Ascending aorta (tissue), 2 donors: ENCODE data around the gene TSPAN18. TPM values are rescaled to one million over a fixed set of nuclear protein-coding genes. Genes with fewer than 3 reads are reported as not detected.

Experiments used
- DNase-seq, 2 donors: peaks; one replicate each; pipeline ENCODE4 v3.0.0-alpha.2; 2019; ENCODE audit warnings: low spot score in 2 of 2
- H3K27ac ChIP-seq, 2 donors: fragments of 200-600 bp; sonication (generic); one replicate each; pipeline ENCODE4 v1.5.1; 2016 to 2017; ENCODE audit warnings: mild to moderate bottlenecking in 1 of 2
- H3K27me3 ChIP-seq: fragments of 200-600 bp; sonication (generic); one replicate; pipeline ENCODE4 v1.5.1; 2017
- H3K36me3 ChIP-seq, 2 donors: fragments of 200-600 bp; sonication (generic); one replicate each; pipeline ENCODE4 v1.5.1; 2016
- H3K4me1 ChIP-seq, 2 donors: fragments of 200-600 bp; sonication (generic); one replicate each; pipeline ENCODE4 v1.5.1; 2016 to 2017; ENCODE audit warnings: mild to moderate bottlenecking in 1 of 2
- H3K4me3 ChIP-seq, 2 donors: fragments of 200-600 bp; sonication (generic); one replicate each; pipeline ENCODE4 v1.5.1; 2016 to 2017; ENCODE audit warnings: mild to moderate bottlenecking in 1 of 2
- H3K9me3 ChIP-seq, 2 donors: fragments of 200-600 bp; sonication (generic); one replicate each; pipeline ENCODE4 v1.5.1; 2016
- intact Hi-C: fragments of 100-400 bp; cut with DNase I; formaldehyde crosslinking; loops from one replicate; pipeline ENCODE4 v1.15.1; 2023
- total RNA-seq: library from RNA; depleted of rRNA; stranded (reverse); fragments of >200 nt; gene quantifications from one replicate; pipeline ENCODE4 v1.1.0, GENCODE V29; 2016
- TF ChIP-seq, protein P1 (sequence below), 3 experiments: fragments of 200-600 bp in 2 of 3; fragments of 450-650 bp in 1 of 3; sonication (generic) in 2 of 3; IDR thresholded peaks; one replicate each; pipeline ENCODE4 v1.5.1; 2016 to 2019; ENCODE audit warnings: antibody characterized with exemption in 3 of 3, mild to moderate bottlenecking in 1 of 3, moderate library complexity in 1 of 3

Gene TSPAN18
- total RNA-seq, 1 donor from 2014 or later: 21.3 TPM

- Histone ChIP-seq H3K4me1 (no peaks in the 10 kb centered on the region), H3K36me3 (no peaks in the 10 kb centered on the region), H3K9me3 (no peaks in the 10 kb centered on the region), H3K4me3 (no peak overlapping the region), H3K27me3 (no peaks in the 10 kb centered on the region), H3K27ac (no peak overlapping the region)
- TF ChIP-seq, protein P1, sequence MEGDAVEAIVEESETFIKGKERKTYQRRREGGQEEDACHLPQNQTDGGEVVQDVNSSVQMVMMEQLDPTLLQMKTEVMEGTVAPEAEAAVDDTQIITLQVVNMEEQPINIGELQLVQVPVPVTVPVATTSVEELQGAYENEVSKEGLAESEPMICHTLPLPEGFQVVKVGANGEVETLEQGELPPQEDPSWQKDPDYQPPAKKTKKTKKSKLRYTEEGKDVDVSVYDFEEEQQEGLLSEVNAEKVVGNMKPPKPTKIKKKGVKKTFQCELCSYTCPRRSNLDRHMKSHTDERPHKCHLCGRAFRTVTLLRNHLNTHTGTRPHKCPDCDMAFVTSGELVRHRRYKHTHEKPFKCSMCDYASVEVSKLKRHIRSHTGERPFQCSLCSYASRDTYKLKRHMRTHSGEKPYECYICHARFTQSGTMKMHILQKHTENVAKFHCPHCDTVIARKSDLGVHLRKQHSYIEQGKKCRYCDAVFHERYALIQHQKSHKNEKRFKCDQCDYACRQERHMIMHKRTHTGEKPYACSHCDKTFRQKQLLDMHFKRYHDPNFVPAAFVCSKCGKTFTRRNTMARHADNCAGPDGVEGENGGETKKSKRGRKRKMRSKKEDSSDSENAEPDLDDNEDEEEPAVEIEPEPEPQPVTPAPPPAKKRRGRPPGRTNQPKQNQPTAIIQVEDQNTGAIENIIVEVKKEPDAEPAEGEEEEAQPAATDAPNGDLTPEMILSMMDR (IDR thresholded peaks at IDR 0.05): no peak
- no peak for DNase-seq
- intact Hi-C loops: no loop called here
These were observed 89.2 kb downstream of the TSPAN18 start for GRCh38 chr11:44815917-44816456.

GRCh38 chr11:44816761-44817160 lies 90.0 kb downstream of the TSPAN18 start:
- DNase-seq: no peak
- TF ChIP-seq, protein P1 (IDR thresholded peaks at IDR 0.05): no peak
- H3K27ac ChIP-seq: no peak overlapping the region
- H3K36me3 ChIP-seq: no peaks in the 10 kb centered on the region
- H3K27me3 ChIP-seq: no peaks in the 10 kb centered on the region
- H3K4me1 ChIP-seq: no peaks in the 10 kb centered on the region
- H3K4me3 ChIP-seq: no peak overlapping the region
- no peaks in the 10 kb centered on the region for H3K9me3 ChIP-seq
- intact Hi-C loops: no loop called here

DNA sequence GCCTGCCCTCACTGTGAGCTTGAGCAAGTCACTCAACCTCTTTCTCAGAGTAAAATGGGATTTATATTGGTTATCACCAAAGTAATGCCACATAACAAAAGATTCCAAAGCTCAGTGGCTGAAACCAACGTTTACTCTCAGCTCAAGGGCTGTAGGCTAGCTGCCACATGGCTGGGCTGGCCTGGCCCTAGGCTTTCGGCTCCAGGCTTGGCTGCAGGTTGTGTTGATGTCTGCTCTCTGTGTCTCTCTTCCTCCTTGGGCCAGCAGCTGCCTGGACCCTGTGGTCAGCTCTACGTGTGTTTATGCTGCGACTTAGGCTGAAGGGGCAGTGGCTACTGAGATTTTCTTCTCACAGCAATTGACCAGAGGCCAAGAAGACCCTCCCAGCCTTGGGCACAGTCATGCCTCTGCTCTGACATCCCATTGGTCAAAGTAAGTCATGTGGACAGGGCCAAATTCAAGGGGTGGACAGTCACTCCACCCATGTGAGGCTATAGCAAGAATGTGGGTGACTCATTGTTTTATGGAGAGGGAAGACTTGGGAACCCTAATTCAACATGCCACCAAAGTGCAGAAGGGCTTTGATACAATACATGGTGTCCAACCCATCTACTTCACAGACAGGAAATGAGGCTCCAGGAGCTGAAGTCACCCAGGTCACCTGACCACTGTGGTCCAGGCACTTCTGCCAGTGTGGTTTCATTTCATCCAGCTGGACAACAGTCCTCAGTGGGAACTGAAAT lies 90.6 kb downstream of the TSPAN18 start:
- TF ChIP-seq, protein P1 (IDR thresholded peaks at IDR 0.05): no peak
- H3K36me3 ChIP-seq: no peaks in the 10 kb centered on the region
- DNase-seq: no peak
- intact Hi-C loops: no loop called here
- H3K27ac ChIP-seq: no peak overlapping the region
- H3K27me3 ChIP-seq: no peaks in the 10 kb centered on the region
- H3K4me3 ChIP-seq: no peak overlapping the region
- H3K9me3 ChIP-seq: no peaks in the 10 kb centered on the region
- no peaks in the 10 kb centered on the region for H3K4me1 ChIP-seq

GRCh38 chr11:44818110-44818509 lies 91.3 kb downstream of the TSPAN18 start:
- H3K27ac ChIP-seq: no peak overlapping the region
- no peaks in the 10 kb centered on the region for H3K27me3 ChIP-seq
- DNase-seq: no peak
- TF ChIP-seq, protein P1 (IDR thresholded peaks at IDR 0.05): no peak
- no peaks in the 10 kb centered on the region for H3K36me3 ChIP-seq
- no peaks in the 10 kb centered on the region for H3K4me1 ChIP-seq
- no peaks in the 10 kb centered on the region for H3K9me3 ChIP-seq
- no peak overlapping the region for H3K4me3 ChIP-seq
- intact Hi-C loops: no loop called here

- no peaks in the 10 kb centered on the region for H3K36me3 ChIP-seq
- DNase-seq: no peak
- no peaks in the 10 kb centered on the region for H3K4me1 ChIP-seq
- H3K27me3 ChIP-seq: no peaks in the 10 kb centered on the region
- TF ChIP-seq, protein P1 (IDR thresholded peaks at IDR 0.05): no peak
- no peak overlapping the region for H3K4me3 ChIP-seq
- H3K27ac ChIP-seq: no peak overlapping the region
- H3K9me3 ChIP-seq: no peaks in the 10 kb centered on the region
- intact Hi-C loops: no loop called here
These were observed 92.6 kb downstream of the TSPAN18 start for GRCh38 chr11:44819346-44819745.
